Type B pancreatic cell (in vitro differentiated cells): Measurements from ENCODE around the gene AQP2. TPM values are rescaled to one million over a fixed set of nuclear protein-coding genes. Genes with fewer than 3 reads are reported as not detected.

Source experiments
- DNase-seq: peaks from one replicate; pipeline ENCODE4 v3.0.0; 2021; ENCODE audit warnings: mixed read lengths; ENCODE audit not compliant: unreplicated experiment; ENCODE audit errors: extremely low spot score
- H3K27ac Mint-ChIP-seq: 2 replicates; pipeline ENCODE4 v1.8.0; 2021; ENCODE audit warnings: mild to moderate bottlenecking, mixed read lengths
- H3K27me3 Mint-ChIP-seq: 2 replicates; pipeline ENCODE4 v1.8.0; 2021; ENCODE audit warnings: mixed read lengths
- H3K36me3 Mint-ChIP-seq: 2 replicates; pipeline ENCODE4 v1.8.0; 2021; ENCODE audit warnings: mixed read lengths
- H3K4me1 Mint-ChIP-seq: one replicate; pipeline ENCODE4 v1.8.0; 2021; ENCODE audit warnings: mixed read lengths; ENCODE audit not compliant: unreplicated experiment
- H3K4me3 Mint-ChIP-seq: 2 replicates; pipeline ENCODE4 v1.8.0; 2021; ENCODE audit warnings: mild to moderate bottlenecking, mixed read lengths
- H3K9me3 Mint-ChIP-seq: 2 replicates; pipeline ENCODE4 v1.8.0; 2021; ENCODE audit warnings: mixed read lengths
- CTCF ChIP-seq: fragments of 200-600 bp; sonication (generic); conservative IDR thresholded peaks from 2 replicates; pipeline ENCODE4 v1.5.0; 2021; ENCODE audit warnings: antibody characterized with exemption, mild to moderate bottlenecking
- total RNA-seq: library from RNA; stranded (reverse); gene quantifications from 2 replicates; pipeline ENCODE4 v1.2.1, GENCODE V29; 2021; ENCODE audit warnings: low replicate concordance

Gene AQP2
- total RNA-seq, 1 donor from 2014 or later, result not detected

GRCh38 chr12:50006754-50007442 lies 56.4 kb downstream of the AQP2 start:
- no peak overlapping the region for H3K27ac Mint-ChIP-seq
- DNase-seq, result no peak

More at GRCh38 chr12:50006754-50007442, 56.4 kb downstream of the AQP2 start:
- TF ChIP-seq CTCF, result no peak
- H3K4me3 Mint-ChIP-seq, result no peak overlapping the region
- no peaks in the 10 kb centered on the region for H3K9me3 Mint-ChIP-seq
- no peaks in the 10 kb centered on the region for H3K27me3 Mint-ChIP-seq
- H3K4me1 Mint-ChIP-seq, result peaks cover 10% of the 10 kb centered on the region
- H3K36me3 Mint-ChIP-seq, result peaks cover 8% of the 10 kb centered on the region

Other genes starting within 250 kb of the AQP2 start
- gene FMNL3, start 243.3 kb upstream of the AQP2 start, total RNA-seq, result 2.5 and 21.1 TPM in 2 replicates
- 497 and 686 TPM in 2 replicates for gene TMBIM6, start 209.2 kb upstream of the AQP2 start, total RNA-seq
- 9.7 and 28.8 TPM in 2 replicates for gene NCKAP5L, start 122.3 kb upstream of the AQP2 start, total RNA-seq
- gene BCDIN3D, start 107.6 kb upstream of the AQP2 start, total RNA-seq, result 8.1 and 8.5 TPM in 2 replicates
- gene FAIM2, start 46.8 kb upstream of the AQP2 start, total RNA-seq, result 0.14 and 1.7 TPM in 2 replicates
- 0.95 and 0.97 TPM in 2 replicates for gene AQP5, start 11.1 kb downstream of the AQP2 start, total RNA-seq
- 0.22 TPM in 1 of 2 replicates, not detected in the other for gene AQP6, start 22.2 kb downstream of the AQP2 start, total RNA-seq
- 32.4 and 70.6 TPM in 2 replicates for gene RACGAP1, start 74.8 kb downstream of the AQP2 start, total RNA-seq
- gene ASIC1, start 106.9 kb downstream of the AQP2 start, total RNA-seq, result 5.5 and 18.1 TPM in 2 replicates
- 55.0 and 100 TPM in 2 replicates for gene SMARCD1, start 134.6 kb downstream of the AQP2 start, total RNA-seq
- 9.0 and 12.5 TPM in 2 replicates for gene GPD1, start 153.3 kb downstream of the AQP2 start, total RNA-seq
- gene COX14, start 161.5 kb downstream of the AQP2 start, total RNA-seq, result 42.6 and 55.2 TPM in 2 replicates
- gene CERS5, start 216.6 kb downstream of the AQP2 start, total RNA-seq, result 32.5 and 59.7 TPM in 2 replicates